DMS 273 treated with DMSO at 0.1 percent for 48 hours (cell line): ENCODE results near the gene TRIM3.

Experiments
- DNase-seq: peaks from one replicate; lab custom pipeline; 2025; lab: John Stamatoyannopoulos, UW

TRIM3 gene

DNA sequence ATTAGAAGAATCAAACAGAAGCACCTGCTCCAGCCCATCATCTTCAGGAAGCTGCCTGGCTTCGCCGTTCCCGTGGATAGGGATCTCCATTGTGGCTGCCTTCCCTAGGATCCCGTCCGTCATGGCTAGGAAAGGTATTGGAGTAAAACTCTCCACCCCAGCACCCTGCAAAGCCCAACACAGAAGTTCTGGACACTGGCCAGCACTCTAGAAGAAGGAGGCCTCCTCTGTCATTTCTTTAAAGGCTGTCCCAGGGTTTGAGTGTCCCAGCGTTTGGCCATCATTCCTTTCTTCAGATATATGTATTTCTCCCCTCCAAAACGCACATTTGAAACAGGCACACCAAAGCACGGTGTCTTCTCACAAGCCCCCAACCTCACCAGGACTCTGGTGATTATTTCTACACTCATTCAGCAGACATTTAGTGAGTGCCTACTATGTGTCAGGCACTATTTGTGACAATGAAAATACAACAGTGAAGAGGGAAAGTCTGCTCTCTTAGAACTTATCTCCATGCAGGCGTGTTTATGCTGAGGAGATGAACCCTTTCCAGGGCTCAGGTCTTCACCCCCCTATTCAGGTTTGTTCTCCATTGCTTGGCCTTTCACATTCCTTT is 6.7 kb upstream of the TRIM3 start:
- no peak for DNase-seq

DNA sequence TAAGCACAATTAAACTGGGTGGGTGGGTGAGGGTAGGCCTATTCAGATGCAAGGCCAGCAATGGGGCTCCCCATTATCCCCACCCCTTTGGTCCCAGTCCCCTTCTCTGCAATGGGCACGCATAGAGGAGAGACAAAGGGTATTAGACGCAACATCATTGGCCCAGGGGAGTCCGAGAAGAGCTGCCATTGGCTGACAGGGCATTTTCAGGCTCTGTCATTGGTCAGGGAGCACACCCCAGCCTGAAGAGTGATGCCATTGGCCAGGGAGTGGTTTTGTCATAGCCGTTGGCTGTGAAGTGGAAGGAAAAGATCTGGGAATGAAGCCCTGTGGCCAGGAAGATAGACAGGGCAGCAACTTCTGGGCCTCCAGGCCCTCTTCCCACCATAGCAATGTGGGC is 2.8 kb upstream of the TRIM3 start:
- DNase-seq, result no peak

DNA sequence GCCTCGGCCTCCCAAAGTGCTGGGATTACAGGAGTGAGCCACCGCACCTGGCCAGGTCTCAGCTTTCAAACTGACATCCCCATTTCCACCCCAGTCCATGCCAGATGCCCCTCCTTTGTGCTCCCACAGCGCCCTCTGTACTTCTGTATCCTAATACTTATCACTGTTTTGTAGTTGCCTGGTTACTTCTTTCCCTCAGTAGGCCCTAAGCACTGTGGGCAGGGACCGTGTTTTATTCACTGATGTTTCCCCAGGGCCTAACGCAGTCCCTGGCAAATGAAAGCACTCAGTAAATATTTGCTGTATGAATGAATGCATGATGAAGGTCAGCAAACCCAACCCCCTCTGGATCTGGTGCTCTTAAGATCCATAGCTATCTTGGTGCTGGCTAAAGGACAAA is 2.2 kb upstream of the TRIM3 start:
- no peak for DNase-seq

DNA sequence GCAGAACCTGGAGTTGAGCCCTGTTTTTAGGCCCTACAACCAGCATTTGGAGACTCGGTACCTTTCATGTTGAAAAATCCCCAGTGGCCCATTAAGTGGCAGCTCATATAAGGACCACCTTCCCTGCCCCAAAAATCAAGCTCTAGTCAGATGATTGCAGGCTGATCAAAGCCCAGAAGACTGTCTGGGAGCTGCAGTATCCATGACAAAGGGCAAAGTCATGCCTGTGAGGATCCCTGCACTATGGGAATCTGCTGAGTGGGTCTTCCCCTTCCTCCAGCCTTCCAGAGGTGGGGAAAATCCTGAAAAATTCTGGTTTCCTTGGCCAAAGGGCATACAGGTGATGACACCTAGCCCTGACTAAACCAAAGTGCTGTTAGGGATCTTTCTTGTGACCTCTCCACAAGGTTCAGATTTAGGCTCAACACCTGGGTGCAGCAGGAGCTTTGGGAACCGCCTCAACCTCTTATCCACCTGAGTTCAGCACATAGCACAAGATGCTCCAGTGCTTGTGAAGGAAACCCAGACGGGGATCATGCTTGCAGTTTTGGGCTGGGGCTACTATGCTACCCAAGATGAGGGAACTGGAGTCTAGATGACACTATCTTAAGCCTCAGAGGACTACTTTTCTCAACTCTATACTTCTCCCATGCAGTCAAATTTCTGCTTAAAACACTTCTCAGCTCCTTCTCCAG is 1.2 kb upstream of the TRIM3 start:
- no peak for DNase-seq

DNA sequence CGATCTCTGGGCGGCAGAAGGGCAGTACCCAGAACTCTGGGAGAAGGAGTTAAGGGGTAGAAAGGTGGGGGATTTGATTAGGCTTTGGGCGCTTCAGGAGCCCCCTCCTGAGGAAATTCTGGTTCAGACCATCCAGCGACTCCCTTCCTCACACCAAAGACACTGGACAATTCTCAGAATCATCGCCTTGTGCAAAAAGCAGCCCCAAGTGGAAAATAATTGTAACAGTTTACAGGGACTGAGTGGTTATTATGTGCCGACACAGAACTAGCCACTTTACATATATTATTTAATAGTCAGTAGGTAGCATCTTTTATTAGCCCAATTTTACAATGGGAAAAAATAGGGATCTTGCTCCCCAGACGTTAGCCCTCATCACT is 662 bp upstream of the TRIM3 start:
- DNase-seq, result no peak

DNA sequence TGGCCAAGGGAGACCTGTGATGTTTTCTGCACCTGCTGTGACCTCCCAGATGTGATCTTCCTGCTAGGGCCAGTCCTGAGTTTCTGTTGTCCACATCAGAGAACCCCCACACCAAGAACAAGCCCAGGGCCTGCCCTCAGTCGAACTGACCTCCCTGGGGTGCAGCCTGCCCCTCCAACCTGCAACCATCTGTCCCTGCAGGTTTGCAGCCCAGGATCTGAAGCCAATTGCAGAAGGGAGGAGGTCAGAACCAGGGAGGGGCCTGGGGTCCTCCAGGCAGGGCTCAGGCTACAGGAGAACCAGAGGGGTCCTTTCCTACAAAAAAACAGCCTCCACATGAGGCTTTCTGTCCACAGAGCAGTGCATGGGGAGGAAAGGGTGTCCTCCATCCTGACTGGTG is 807 bp downstream of the TRIM3 start:
- DNase-seq, result no peak

DNA sequence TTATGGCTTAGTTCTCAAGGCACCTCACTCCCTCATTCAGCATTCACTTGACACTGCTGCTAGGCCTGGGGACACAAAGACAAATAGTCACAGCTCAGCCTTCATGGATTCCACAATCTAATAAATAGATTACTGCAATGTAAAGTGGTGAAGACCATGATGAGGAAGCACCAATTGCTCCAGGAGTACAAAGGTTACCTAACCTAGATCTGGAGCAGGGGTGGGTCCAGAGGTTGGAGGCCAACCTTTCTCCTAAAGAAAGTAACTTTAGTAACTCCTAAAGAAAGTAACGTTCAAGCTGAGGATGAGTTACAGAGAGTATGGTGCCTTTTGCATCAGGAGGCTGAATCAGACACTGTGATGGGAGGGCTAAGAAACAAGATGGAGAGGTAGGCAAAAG is 4.1 kb downstream of the TRIM3 start:
- DNase-seq, result no peak

DNA sequence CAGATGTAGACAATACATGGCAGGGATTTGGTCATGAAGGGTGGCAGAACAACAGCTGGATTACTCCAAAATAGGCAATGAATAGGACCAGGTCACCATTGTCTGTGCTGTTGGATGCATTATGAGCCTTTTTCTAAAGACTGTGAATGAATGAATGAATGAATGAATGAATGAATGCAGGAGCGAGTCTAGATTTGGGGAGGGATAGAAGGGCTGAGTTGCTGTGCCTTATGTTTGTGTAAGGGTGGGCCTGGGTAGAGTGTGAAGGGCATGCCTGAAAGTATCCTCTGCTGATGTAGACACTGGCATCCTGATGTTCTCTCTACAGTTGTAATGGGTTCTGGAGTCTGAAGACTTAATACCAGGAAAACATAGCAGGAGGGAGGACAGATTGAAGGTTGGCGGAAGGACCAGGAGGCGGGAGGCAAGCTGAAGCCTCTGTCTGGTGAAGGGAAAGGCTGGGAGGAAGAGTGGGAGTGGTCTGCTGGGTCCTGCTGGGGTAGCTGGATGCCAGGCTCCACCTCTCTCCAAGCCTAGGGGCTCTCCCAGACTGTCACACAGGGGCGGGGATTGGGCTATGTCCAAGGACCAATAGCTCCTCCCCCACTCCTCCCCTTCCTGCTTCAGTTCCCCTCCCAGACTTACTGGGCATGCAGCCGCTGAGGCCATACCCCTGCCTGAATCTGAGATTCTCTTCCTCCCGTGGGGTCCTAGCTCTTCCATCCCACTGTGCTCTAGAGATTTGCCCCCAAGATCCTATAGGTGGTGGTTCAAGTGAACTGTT is 4.8 kb downstream of the TRIM3 start:
- DNase-seq, result no peak

DNA sequence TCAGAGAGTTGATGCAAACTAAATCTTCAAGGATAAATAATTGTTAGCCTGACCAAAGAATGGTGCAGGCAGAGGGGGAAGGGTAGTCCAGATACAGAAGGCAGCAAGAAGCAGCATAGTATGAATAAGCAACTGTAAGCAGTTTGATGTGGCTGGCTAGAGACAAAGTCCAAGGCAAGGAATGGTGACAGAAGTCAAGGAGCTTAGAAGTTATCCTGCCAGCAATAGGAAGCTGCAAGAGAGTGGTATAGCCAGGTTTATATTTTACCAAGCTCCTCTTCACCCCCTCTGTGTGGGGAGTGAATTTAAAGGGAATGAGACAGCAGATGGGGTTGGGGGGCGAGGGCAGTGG is 14.7 kb downstream of the TRIM3 start:
- no peak for DNase-seq

DNA sequence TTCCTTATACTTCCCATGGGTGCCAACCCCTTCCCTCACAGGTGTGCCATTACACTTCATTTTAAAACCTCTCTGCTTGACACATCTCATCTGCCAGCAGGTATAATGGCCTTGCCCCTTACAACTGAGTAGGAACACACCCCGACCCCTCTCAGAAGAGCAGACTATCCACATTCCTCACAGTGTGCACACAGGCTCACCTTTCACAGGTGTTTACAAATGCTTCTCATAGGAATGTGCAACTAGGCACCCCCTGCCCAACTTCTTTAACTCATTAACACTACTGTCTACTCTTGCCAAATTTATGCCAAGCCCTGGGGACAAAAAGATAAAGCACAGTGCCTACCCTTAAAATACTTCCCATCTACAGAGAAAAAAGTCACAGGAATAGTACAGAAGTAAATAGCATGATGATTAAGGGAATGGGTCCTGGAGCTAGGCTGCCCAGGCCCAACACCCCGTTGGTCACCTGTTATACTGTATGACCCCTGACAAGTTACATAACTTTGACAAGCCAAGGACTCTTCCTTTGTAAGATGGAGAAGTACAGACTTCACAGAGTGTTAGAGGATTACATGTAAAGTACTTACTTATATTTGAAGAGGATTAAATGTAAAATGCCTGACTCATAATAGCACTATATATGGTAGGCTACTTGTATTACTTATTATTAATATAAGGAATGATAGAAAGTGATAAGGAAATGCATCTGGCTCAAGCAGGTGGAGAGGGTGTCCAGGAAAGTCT is 15.2 kb downstream of the TRIM3 start:
- no peak for DNase-seq

DNA sequence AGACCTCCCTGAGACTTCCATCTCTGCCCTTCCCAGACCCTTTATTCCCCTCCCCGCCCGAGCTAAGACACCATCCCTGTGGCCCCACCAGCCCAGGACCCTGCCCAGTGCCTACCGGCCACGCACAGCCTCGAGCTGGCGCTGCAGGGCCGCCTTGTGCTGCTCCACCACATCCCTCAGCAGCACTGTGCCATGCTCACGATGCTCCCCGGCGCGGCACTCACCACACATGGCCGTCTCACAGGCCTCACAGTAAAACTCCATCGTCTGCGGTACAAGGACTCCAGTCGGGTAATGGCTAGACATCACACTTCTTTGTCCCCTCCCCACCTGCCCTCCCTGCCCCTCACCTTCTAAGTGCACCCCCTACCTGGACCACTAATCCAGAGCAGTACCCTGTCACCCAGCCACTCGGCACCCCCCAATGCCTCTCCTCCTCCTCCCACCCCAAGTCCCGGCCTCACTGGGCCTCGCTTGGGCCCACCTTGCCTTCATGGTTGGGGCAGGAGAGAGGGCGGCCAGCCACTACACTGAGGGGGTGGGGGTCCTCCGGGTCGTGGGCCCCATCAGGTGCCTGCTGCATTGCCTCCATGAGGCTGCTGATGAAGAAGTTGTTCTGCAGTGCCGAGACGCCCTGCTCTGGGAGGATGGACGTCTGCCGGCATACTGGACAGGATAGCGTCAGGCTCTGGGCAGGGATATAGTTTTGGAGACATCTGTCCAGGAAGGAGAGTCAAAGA is 16.0 kb downstream of the TRIM3 start:
- no peak for DNase-seq

DNA sequence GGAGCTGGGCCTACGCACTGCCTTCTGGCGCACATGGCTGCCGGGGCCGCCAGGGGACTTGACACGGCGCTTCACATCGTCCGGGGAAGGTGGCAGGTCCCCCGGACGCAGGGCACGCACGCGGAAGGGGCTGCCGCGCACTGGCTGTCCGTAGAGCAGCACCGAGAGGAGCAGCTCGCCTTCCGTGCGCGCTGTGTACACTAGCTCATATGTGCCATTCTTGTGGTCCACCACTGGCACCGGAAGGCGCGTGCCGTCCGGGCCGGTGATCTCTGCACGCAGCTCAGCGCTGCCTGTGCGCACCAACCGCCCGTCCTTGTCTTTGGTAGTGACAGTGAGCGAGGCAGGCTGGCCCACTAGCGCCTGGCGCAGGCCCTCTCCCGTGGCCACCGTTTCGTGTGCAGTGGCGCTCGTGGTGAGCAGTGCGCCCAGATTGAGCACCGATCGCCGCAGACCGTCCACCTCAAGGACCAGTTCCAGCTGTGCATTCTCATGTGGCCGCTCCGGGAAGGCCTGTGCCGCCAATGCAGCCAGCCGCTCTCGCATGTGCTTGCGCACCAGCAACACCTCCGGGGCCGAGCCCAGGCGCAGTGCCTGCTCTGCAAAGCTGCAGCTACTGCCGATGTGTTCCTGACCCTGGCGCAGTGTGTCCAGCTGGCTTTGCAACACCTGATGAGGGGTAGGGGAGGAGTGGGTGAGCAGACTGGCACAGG is 17.2 kb downstream of the TRIM3 start:
- no peak for DNase-seq

DNA sequence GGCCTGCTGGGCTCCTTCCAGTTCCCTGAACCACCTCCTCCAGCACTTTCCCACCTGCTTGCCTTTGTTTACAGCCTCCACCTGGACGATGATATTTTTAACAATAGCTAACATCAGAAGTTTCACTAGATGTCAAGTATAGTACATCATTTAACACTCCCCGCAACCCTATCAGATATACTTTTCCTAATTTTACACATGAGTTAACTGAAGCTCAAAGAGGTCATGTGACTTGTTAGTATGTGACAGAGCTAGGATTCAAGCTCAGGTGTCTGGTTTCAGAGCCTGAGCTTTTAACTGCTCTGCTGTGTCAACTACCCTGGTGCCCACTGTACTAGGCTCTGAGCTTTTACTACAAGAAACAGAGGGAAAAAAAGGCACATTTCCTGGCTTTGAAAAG is 18.7 kb downstream of the TRIM3 start:
- DNase-seq, result no peak

DNA sequence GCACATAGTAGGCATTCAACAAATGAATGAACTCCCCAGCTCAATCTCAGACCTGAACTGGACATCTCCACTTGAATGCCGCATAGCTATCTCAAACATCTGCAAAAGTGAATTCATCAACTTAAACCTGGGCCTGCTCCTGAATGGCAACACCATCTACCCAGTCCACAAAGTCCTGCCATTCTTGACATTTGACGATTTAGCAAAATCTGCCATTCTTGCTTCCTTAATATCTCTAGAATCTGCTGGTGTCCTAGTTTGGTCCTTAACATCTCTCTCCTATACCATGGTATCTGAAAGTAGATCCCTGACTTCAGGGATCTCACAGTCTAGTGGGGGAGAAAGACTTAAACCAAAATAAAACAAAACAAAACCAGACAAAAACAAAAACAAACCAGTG is 20.6 kb downstream of the TRIM3 start:
- no peak for DNase-seq

DNA sequence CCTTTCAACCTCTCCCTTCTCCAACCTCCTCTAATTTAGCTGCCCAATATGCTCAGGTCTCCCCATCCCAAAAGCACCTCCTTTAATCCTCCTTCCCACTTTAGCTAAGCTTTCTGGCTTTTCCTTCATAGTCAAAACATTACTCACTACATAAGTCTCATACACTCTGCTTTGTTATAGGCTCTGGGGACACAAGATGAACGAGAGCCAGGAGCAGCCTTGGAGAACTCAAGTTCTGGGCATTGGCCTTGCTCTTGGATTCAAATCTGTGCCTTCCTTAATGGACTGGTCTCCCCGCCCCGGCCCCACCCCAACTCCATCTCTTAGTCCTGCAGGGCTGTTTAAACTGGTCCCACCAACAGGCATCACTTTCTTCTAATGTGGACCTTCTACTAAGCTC is 21.5 kb downstream of the TRIM3 start:
- no peak for DNase-seq

DNA sequence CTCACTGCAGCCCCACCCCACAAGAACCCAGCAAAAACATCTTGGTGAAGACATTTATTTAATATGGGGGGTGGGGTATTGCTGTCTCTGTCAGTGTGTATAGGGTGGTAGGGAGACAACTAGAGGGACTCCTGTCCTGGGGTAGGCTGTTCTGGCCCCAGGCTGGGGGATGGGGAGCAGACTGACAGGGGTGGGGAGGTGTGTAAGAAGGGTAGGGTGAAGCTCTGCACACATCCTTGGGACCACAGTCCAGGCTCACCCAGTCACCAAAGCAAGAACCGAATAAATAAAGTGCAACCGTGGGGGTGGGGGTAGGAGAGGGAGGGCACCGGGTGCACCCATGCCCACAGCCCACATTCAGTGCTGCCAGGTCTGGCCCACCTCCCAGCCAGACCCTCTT is 25.2 kb downstream of the TRIM3 start:
- no peak for DNase-seq

DNA sequence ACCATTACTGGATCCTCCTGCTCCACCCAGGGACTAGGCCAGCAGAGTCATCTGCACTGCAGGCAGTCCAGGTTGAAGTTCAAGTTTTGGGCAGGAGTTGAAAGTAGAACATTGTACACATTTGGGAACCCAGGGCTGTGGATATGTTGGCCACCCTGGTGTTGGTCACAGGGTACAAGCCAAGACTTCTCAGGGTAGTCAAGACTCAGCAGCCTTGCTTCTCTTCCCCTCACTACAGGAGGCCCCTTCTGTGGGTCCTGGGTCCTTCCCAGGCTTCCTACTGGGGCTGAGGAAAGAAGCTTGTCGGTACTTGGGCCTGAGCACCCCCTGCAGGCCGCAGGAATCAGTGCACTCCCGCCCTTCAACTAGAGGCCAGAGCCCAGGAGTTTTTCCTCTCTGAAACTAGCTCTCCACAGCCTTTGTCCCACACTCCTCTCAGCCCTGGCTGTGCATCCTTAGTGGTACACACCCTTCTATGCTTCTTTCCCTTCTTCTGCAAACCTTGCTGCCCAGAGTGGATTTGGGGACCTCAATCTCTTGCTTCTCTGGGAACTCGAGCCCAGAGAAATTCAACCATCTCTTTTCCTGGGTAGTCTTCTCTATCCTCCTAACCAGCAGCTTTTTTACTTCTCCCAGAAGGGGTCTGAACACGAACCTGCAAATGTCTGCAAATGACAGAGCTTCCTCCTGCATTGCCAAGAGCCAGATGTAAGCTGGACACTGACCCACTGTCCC is 30.3 kb downstream of the TRIM3 start:
- no peak for DNase-seq

DNA sequence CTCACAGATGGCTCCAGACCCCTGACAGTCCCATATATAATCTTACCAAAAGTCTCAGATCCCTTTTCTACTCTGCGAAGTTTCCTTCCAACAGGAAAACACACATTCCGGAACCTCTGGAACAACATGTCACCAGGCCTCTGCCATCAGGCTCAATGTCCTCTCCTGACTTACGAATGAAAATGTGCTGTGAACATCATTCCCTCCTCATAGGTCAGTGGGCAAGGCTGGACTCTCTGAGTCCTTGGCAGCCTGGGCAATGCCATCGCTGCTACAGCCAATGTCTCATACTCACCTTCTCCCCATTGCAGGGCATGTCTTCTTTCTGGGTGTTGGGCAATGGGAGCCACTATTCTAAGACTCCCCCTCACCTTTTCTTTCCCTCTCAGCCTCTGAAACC is 31.3 kb downstream of the TRIM3 start:
- DNase-seq, result no peak

DNA sequence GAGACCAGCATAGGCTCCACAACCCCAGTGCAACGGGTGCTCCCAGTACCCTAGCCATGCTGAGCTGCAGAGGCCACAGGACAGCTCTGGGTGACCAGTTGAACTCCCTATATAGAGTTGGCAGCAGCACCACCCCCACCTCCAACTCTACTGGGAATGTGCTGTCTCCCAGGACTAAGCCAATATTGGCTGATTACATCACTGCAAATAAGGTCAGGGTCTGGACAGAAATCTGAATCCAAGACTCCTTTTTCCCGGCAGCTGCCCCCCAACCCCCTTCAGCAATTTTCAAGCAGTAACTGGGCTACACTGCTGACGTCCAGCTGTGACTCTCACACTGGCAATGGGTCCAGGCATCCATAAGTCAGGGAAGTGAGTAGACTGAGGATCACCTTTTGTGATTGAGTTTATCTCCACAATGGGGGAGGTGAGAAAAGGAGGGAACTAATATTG is 32.8 kb downstream of the TRIM3 start, which contains the start of gene HPX:
Gene HPX (minus strand): TSS at position 82 of the 453 bp plus-strand sequence. CDS start 24 bp downstream, at position 58.
- no peak for DNase-seq

DNA sequence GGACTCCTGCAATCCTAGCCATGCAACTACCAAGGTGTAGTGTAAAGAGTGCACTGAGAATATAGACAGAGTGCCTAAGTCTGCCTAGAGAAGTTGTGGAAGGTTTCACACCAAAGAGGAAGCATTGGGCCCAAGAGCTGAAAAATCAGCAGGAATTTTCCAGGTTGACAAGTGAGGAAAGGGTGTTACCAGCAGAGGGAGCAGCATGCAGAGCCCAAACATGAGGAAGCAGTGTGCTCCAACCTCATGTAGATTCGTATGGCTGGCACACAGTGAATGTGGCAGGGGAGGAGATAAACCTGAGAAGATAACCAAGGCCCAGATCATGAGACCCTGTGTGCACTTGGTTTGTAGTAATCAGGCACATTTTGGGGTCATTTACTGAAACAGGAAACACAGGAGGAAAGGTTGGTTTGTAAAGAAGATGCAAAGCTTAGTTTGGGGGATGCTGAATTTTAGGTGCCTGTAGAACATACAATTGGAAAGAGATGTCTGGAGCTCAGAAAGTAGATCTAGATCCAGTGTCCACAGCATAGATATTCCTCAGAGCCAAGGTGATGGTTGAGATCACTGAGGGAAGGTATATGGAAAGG is 34.7 kb downstream of the TRIM3 start:
- no peak for DNase-seq
